ENCODE data around the gene CD86. TPM values are rescaled to one million over a fixed set of nuclear protein-coding genes. Genes with fewer than 3 reads are reported as not detected.

The CD86 gene
- total RNA-seq, 2 donors from 2014 or later, result 0.57 to 5.6 TPM

- intact Hi-C loops (cut with DNase I), result loop anchor here (10.0 kb wide), 1 partner anchor 250 kb away; no protein-coding TSS in a partner anchor
- Histone ChIP-seq H3K27ac (no peak overlapping the region), H3K36me3 (no peaks in the 10 kb centered on the region), H3K4me1 (no peaks in the 10 kb centered on the region), H3K9me3 (no peaks in the 10 kb centered on the region), H3K4me3 (no peak overlapping the region), H3K27me3 (no peaks in the 10 kb centered on the region), H3K9ac (ENCODE audit: low read depth in 2 of 2, low read length in 2 of 2) (no peak overlapping the region)
- DNase-seq, result no peak
- no peak for TF ChIP-seq CTCF (IDR thresholded peaks at IDR 0.05)
These were observed 49.5 kb downstream of the CD86 start for GRCh38 chr3:122104515-122105194.

- TF ChIP-seq CTCF (IDR thresholded peaks at IDR 0.05), result no peak
- H3K27ac ChIP-seq, result no peak overlapping the region
- H3K9ac ChIP-seq (ENCODE audit: low read depth in 2 of 2, low read length in 2 of 2), result no peak overlapping the region
- intact Hi-C loops (cut with DNase I), result loop anchor here (10.0 kb wide), 1 partner anchor 249 kb away; no protein-coding TSS in a partner anchor
- no peaks in the 10 kb centered on the region for H3K4me1 ChIP-seq
- no peak overlapping the region for H3K4me3 ChIP-seq
- H3K36me3 ChIP-seq, result no peaks in the 10 kb centered on the region
- DNase-seq, result no peak
- no peaks in the 10 kb centered on the region for H3K9me3 ChIP-seq
- no peaks in the 10 kb centered on the region for H3K27me3 ChIP-seq
These were observed 50.5 kb downstream of the CD86 start for GRCh38 chr3:122105626-122106025.

- TF ChIP-seq CTCF (IDR thresholded peaks at IDR 0.05), result no peak
- no peaks in the 10 kb centered on the region for H3K27me3 ChIP-seq
- no peak overlapping the region for H3K27ac ChIP-seq
- intact Hi-C loops (cut with DNase I), result loop anchor here (10.0 kb wide), 1 partner anchor 248 kb away; no protein-coding TSS in a partner anchor
- no peaks in the 10 kb centered on the region for H3K36me3 ChIP-seq
- H3K9me3 ChIP-seq, result no peaks in the 10 kb centered on the region
- H3K4me1 ChIP-seq, result no peaks in the 10 kb centered on the region
- H3K9ac ChIP-seq (ENCODE audit: low read depth in 2 of 2, low read length in 2 of 2), result no peak overlapping the region
- DNase-seq, result no peak
- H3K4me3 ChIP-seq, result no peak overlapping the region
These were observed 52.0 kb downstream of the CD86 start for GRCh38 chr3:122107171-122107570.

GRCh38 chr3:122111974-122112373 lies 56.8 kb downstream of the CD86 start:
- DNase-seq, result no peak
- Histone ChIP-seq H3K4me3 (no peak overlapping the region), H3K9me3 (no peaks in the 10 kb centered on the region), H3K27ac (no peak overlapping the region), H3K36me3 (no peaks in the 10 kb centered on the region), H3K27me3 (no peaks in the 10 kb centered on the region), H3K4me1 (no peaks in the 10 kb centered on the region), H3K9ac (ENCODE audit: low read depth in 2 of 2, low read length in 2 of 2) (no peak overlapping the region)
- intact Hi-C loops (cut with DNase I), result no loop called here
- TF ChIP-seq CTCF (IDR thresholded peaks at IDR 0.05), result no peak

GRCh38 chr3:122112754-122113153 lies 57.6 kb downstream of the CD86 start:
- no peaks in the 10 kb centered on the region for H3K9me3 ChIP-seq
- no peak for TF ChIP-seq CTCF (IDR thresholded peaks at IDR 0.05)
- intact Hi-C loops (cut with DNase I), result no loop called here
- no peak for DNase-seq
- no peak overlapping the region for H3K27ac ChIP-seq
- H3K9ac ChIP-seq (ENCODE audit: low read depth in 2 of 2, low read length in 2 of 2), result no peak overlapping the region
- H3K36me3 ChIP-seq, result no peaks in the 10 kb centered on the region
- H3K4me3 ChIP-seq, result no peak overlapping the region
- H3K27me3 ChIP-seq, result no peaks in the 10 kb centered on the region
- no peaks in the 10 kb centered on the region for H3K4me1 ChIP-seq

All from colonic mucosa (tissue), 4 donors.